WTC11 (cell line): ENCODE results near the gene HYAL2. TPM values are rescaled to one million over a fixed set of nuclear protein-coding genes. Genes with fewer than 3 reads are reported as not detected.

ENCODE experiments used
- ATAC-seq: fragments of 200-7000 bp; cut with Tn5 transposase; 2 replicates; pipeline ENCODE4 v1.10.0; 2021; ENCODE audit warnings: mild to moderate bottlenecking, moderate library complexity
- CTCF ChIA-PET: fragments of 300-600 bp; sonication (Branson Sonifier 250); formaldehyde crosslinking; loops from one replicate; lab custom pipeline; 2021; ENCODE audit warnings: antibody characterized with exemption; lab: Charles Lee
- POLR2A ChIA-PET: fragments of 350-600 bp; sonication (Branson Sonifier 250); formaldehyde crosslinking; loops from one replicate; lab custom pipeline; 2021; ENCODE audit warnings: antibody characterized with exemption; lab: Charles Lee
- DNase-seq: peaks from one replicate; pipeline ENCODE4 v3.0.0; 2021; ENCODE audit warnings: low spot score
- H3K27ac Mint-ChIP-seq: 2 replicates; pipeline ENCODE4 v1.8.0; 2021; ENCODE audit warnings: mixed read lengths
- H3K27me3 Mint-ChIP-seq: 2 replicates; pipeline ENCODE4 v1.8.0; 2021; ENCODE audit warnings: low read depth, mild to moderate bottlenecking, moderate library complexity, mixed read lengths
- H3K36me3 Mint-ChIP-seq: 2 replicates; pipeline ENCODE4 v1.8.0; 2021; ENCODE audit warnings: mixed read lengths
- H3K4me1 Mint-ChIP-seq: 2 replicates; pipeline ENCODE4 v1.8.0; 2022; ENCODE audit warnings: mixed read lengths
- H3K4me3 Mint-ChIP-seq: 2 replicates; pipeline ENCODE4 v1.8.0; 2021; ENCODE audit warnings: mild to moderate bottlenecking, moderate library complexity, mixed read lengths
- H3K9me3 Mint-ChIP-seq: 2 replicates; pipeline ENCODE4 v1.8.0; 2021; ENCODE audit warnings: mixed read lengths
- ATF1 ChIP-seq: sonication (generic); formaldehyde crosslinking; IDR thresholded peaks from 2 replicates; pipeline ENCODE4 v1.8.1; 2023; ENCODE audit warnings: mild to moderate bottlenecking, moderate library complexity, missing genetic modification reagents
- ESRRA ChIP-seq: sonication (generic); formaldehyde crosslinking; IDR thresholded peaks from 2 replicates; pipeline ENCODE4 v1.8.1; 2022; ENCODE audit warnings: mild to moderate bottlenecking, missing genetic modification reagents, borderline replicate concordance
- FOXJ3 ChIP-seq: sonication (generic); formaldehyde crosslinking; IDR thresholded peaks from 2 replicates; pipeline ENCODE4 v1.9.0; 2021; ENCODE audit warnings: missing genetic modification reagents, mild to moderate bottlenecking, borderline replicate concordance
- MYBL2 ChIP-seq: sonication (generic); formaldehyde crosslinking; IDR thresholded peaks from 2 replicates; pipeline ENCODE4 v1.8.1; 2023; ENCODE audit warnings: mild to moderate bottlenecking, moderate library complexity, missing genetic modification reagents
- NFYB ChIP-seq: sonication (generic); formaldehyde crosslinking; conservative IDR thresholded peaks from 2 replicates; pipeline ENCODE4 v1.8.0; 2022; ENCODE audit warnings: low read depth, missing genetic modification reagents
- RORB ChIP-seq: fragments of 250-450 bp; sonication (Bioruptor Pico); IDR thresholded peaks from 2 replicates; pipeline ENCODE4 v1.9.0; 2021; ENCODE audit warnings: mild to moderate bottlenecking
- ZBTB21 ChIP-seq: sonication (generic); formaldehyde crosslinking; IDR thresholded peaks from 2 replicates; pipeline ENCODE4 v1.8.1; 2023; ENCODE audit warnings: mild to moderate bottlenecking, missing genetic modification reagents, borderline replicate concordance
- ZNF121 ChIP-seq: sonication (generic); formaldehyde crosslinking; IDR thresholded peaks from 2 replicates; pipeline ENCODE4 v1.8.0; 2023; ENCODE audit warnings: missing genetic modification reagents
- ZNF232 ChIP-seq: sonication (generic); formaldehyde crosslinking; IDR thresholded peaks from 2 replicates; pipeline ENCODE4 v1.8.0; 2022; ENCODE audit warnings: mild to moderate bottlenecking, missing genetic modification reagents
- ZNF396 ChIP-seq: fragments of 250-450 bp; sonication (Bioruptor Pico); IDR thresholded peaks from 2 replicates; pipeline ENCODE4 v1.8.0; 2021; ENCODE audit warnings: mild to moderate bottlenecking, moderate library complexity, borderline replicate concordance
- total RNA-seq: library from RNA; stranded (reverse); gene quantifications from 3 replicates; pipeline ENCODE4 v1.2.3, GENCODE V29; 2021
- TF ChIP-seq, protein P1 (sequence below): fragments of 250-450 bp; sonication (Bioruptor Pico); IDR thresholded peaks from 2 replicates; pipeline ENCODE4 v1.9.0; 2021; ENCODE audit warnings: mild to moderate bottlenecking
- TF ChIP-seq, protein P2 (sequence below): sonication (generic); formaldehyde crosslinking; IDR thresholded peaks from 2 replicates; pipeline ENCODE4 v1.8.0; 2022; ENCODE audit warnings: missing genetic modification reagents
- TF ChIP-seq, protein P3 (sequence below): sonication (generic); formaldehyde crosslinking; IDR thresholded peaks from 2 replicates; pipeline ENCODE4 v1.8.1; 2023; ENCODE audit warnings: mild to moderate bottlenecking, missing genetic modification reagents
- TF ChIP-seq, protein P4 (sequence below): fragments of 250-450 bp; sonication (Bioruptor Pico); IDR thresholded peaks from 2 replicates; pipeline ENCODE4 v2.1.2; 2022; ENCODE audit warnings: mild to moderate bottlenecking, moderate library complexity

The HYAL2 gene
- total RNA-seq, 1 experiment from 2014 or later: 58.0 TPM

DNA sequence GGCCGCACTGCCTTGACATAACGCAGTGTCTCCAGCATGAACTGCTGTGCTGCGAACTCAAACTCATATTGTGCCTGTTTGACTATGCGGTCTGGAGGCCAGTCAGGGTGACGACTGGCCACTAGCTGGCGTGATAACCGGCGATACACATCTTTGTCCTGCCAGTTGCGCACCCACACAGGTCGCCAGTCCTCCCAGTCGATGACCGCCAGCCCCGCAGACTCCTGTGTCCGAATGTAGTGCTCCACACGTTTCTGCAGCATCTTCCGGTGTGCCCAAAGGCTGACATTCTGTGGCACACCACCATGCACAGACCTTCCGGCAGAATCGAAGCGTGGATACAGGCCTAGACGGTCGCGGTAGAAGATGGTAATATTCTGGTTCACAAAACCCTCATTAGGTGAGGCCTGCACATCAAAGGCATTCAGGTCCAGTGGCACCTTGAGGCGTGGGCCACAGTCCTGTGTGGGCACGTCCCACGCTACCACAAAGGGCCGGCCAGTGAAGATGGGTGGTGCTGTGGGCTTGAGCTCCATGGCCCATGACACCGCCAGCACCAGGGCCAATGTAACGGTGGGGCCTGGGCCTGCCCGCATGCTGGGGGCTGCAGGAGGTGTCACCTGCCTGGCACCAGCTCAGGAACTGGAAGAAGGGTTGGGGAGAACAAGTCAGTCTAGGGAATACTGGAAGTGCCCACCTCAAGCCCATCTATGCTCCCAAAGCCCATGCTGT lies 2.5 kb downstream of the HYAL2 start:
- DNase-seq (no peak), ATAC-seq (no peak)
- no peaks in the 10 kb centered on the region for H3K9me3 Mint-ChIP-seq
- POLR2A ChIA-PET: no interaction called here
- H3K4me1 Mint-ChIP-seq: peaks cover 40% of the 10 kb centered on the region
- H3K27me3 Mint-ChIP-seq: no peaks in the 10 kb centered on the region
- CTCF ChIA-PET: interaction anchor here (0.7 to 5.5 kb wide), 10 partner anchors 8 to 292 kb away, joined by 3 to 95 read pairs (median 4); partner anchors contain the start of genes CISH, HYAL1, HYAL3 and IFRD2
- peak overlapping the region; percentile 44; the same call in 1 of the 2 replicates for H3K27ac Mint-ChIP-seq
- 0 out of 2 replicates have a peak, but pooled peaks have one; percentile 4 for TF ChIP-seq ZNF121 (CRISPR knock-in tag)
- TF ChIP-seq ZNF396 (CRISPR knock-in tag): no peak
- H3K36me3 Mint-ChIP-seq: peaks cover 36% of the 10 kb centered on the region
- H3K4me3 Mint-ChIP-seq: peak overlapping the region; percentile 93

DNA sequence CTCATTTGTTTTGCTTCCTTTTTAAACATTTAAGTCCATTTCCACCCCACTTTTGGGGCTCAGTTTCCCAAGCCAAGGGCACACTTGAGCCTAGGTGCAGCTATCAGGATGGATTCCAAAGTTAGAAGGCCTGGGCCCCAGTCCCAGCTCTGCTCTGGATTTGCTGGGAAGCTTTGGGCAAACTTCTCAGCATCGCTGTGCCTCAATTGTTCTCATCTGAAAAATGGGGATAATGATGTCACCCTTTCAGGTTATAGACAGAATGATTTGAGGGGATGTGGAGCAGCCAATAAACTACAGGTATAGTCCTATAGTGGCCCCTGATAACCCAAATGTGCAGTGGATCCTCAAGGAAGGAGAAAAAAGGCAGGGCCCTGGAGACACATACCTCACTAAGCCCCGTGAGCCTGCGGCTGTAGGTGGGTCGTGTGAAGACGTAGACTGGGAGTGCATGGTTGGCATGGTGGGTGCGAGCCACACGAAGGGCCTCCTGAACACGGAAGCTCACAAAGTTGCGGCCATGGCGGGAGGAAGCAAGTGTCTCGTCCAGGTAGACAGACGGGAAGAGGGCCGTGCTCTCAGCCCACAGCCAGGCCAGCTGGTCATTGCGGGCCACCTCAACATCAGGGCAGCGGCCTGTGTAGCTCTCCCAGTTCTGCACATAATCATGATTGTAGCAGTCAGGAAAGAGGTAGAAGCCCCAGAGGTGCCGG lies 3.2 kb downstream of the HYAL2 start:
- H3K27ac Mint-ChIP-seq: no peak overlapping the region
- CTCF ChIA-PET: interaction anchor here (0.6 to 2.1 kb wide), 7 partner anchors 9 to 409 kb away, joined by 3 to 6 read pairs (median 3); partner anchors contain the start of genes HYAL1 and IFRD2
- POLR2A ChIA-PET: no interaction called here
- H3K36me3 Mint-ChIP-seq: peaks cover 38% of the 10 kb centered on the region
- no peaks in the 10 kb centered on the region for H3K27me3 Mint-ChIP-seq
- peaks cover 34% of the 10 kb centered on the region for H3K4me1 Mint-ChIP-seq
- DNase-seq (no peak), ATAC-seq (no peak)
- TF ChIP-seq ATF1 (CRISPR knock-in tag) (no peak), ZNF232 (CRISPR knock-in tag) (no peak), ESRRA (CRISPR knock-in tag) (no peak), MYBL2 (no peak), RORB (CRISPR knock-in tag) (no peak), FOXJ3 (CRISPR knock-in tag) (no peak), NFYB (CRISPR knock-in tag) (no peak), ZBTB21 (CRISPR knock-in tag) (no peak)
- TF ChIP-seq, protein P1, sequence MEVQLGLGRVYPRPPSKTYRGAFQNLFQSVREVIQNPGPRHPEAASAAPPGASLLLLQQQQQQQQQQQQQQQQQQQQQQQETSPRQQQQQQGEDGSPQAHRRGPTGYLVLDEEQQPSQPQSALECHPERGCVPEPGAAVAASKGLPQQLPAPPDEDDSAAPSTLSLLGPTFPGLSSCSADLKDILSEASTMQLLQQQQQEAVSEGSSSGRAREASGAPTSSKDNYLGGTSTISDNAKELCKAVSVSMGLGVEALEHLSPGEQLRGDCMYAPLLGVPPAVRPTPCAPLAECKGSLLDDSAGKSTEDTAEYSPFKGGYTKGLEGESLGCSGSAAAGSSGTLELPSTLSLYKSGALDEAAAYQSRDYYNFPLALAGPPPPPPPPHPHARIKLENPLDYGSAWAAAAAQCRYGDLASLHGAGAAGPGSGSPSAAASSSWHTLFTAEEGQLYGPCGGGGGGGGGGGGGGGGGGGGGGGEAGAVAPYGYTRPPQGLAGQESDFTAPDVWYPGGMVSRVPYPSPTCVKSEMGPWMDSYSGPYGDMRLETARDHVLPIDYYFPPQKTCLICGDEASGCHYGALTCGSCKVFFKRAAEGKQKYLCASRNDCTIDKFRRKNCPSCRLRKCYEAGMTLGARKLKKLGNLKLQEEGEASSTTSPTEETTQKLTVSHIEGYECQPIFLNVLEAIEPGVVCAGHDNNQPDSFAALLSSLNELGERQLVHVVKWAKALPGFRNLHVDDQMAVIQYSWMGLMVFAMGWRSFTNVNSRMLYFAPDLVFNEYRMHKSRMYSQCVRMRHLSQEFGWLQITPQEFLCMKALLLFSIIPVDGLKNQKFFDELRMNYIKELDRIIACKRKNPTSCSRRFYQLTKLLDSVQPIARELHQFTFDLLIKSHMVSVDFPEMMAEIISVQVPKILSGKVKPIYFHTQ (CRISPR knock-in tag): no peak
- TF ChIP-seq, protein P2, sequence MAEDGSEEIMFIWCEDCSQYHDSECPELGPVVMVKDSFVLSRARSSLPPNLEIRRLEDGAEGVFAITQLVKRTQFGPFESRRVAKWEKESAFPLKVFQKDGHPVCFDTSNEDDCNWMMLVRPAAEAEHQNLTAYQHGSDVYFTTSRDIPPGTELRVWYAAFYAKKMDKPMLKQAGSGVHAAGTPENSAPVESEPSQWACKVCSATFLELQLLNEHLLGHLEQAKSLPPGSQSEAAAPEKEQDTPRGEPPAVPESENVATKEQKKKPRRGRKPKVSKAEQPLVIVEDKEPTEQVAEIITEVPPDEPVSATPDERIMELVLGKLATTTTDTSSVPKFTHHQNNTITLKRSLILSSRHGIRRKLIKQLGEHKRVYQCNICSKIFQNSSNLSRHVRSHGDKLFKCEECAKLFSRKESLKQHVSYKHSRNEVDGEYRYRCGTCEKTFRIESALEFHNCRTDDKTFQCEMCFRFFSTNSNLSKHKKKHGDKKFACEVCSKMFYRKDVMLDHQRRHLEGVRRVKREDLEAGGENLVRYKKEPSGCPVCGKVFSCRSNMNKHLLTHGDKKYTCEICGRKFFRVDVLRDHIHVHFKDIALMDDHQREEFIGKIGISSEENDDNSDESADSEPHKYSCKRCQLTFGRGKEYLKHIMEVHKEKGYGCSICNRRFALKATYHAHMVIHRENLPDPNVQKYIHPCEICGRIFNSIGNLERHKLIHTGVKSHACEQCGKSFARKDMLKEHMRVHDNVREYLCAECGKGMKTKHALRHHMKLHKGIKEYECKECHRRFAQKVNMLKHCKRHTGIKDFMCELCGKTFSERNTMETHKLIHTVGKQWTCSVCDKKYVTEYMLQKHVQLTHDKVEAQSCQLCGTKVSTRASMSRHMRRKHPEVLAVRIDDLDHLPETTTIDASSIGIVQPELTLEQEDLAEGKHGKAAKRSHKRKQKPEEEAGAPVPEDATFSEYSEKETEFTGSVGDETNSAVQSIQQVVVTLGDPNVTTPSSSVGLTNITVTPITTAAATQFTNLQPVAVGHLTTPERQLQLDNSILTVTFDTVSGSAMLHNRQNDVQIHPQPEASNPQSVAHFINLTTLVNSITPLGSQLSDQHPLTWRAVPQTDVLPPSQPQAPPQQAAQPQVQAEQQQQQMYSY (CRISPR knock-in tag): no peak
- TF ChIP-seq, protein P3, sequence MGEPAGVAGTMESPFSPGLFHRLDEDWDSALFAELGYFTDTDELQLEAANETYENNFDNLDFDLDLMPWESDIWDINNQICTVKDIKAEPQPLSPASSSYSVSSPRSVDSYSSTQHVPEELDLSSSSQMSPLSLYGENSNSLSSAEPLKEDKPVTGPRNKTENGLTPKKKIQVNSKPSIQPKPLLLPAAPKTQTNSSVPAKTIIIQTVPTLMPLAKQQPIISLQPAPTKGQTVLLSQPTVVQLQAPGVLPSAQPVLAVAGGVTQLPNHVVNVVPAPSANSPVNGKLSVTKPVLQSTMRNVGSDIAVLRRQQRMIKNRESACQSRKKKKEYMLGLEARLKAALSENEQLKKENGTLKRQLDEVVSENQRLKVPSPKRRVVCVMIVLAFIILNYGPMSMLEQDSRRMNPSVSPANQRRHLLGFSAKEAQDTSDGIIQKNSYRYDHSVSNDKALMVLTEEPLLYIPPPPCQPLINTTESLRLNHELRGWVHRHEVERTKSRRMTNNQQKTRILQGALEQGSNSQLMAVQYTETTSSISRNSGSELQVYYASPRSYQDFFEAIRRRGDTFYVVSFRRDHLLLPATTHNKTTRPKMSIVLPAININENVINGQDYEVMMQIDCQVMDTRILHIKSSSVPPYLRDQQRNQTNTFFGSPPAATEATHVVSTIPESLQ (CRISPR knock-in tag): no peak
- TF ChIP-seq, protein P4, sequence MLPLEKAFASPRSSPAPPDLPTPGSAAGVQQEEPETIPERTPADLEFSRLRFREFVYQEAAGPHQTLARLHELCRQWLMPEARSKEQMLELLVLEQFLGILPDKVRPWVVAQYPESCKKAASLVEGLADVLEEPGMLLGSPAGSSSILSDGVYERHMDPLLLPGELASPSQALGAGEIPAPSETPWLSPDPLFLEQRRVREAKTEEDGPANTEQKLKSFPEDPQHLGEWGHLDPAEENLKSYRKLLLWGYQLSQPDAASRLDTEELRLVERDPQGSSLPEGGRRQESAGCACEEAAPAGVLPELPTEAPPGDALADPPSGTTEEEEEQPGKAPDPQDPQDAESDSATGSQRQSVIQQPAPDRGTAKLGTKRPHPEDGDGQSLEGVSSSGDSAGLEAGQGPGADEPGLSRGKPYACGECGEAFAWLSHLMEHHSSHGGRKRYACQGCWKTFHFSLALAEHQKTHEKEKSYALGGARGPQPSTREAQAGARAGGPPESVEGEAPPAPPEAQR (CRISPR knock-in tag): no peak
- H3K9me3 Mint-ChIP-seq: no peaks in the 10 kb centered on the region
- H3K4me3 Mint-ChIP-seq: peak overlapping the region; percentile 93
